GM23338 (cell line): ENCODE data around the gene MPP2. TPM values are rescaled to one million over a fixed set of nuclear protein-coding genes. Genes with fewer than 3 reads are reported as not detected.

ENCODE experiments used
- ATAC-seq: fragments of 200-7000 bp; cut with Tn5 transposase; 3 replicates; pipeline ENCODE4 v1.9.1; 2020
- DNase-seq: peaks from one replicate; pipeline ENCODE4 v3.0.0-alpha.2; 2015; ENCODE audit warnings: low spot score
- H2AFZ ChIP-seq: fragments of 200-600 bp; sonication (generic); 2 replicates; pipeline ENCODE4 v1.8.0; 2016; ENCODE audit warnings: antibody characterized with exemption, mild to moderate bottlenecking, moderate library complexity
- H3F3A ChIP-seq: fragments of 200-600 bp; sonication (generic); replicated peaks from 2 replicates; pipeline ENCODE4 v1.8.0; 2017; ENCODE audit warnings: antibody characterized with exemption, mixed run types, low read depth
- H3K27ac ChIP-seq: fragments of 200-600 bp; sonication (generic); 2 replicates; pipeline ENCODE4 v1.6.1; 2016; ENCODE audit warnings: low read depth
- H3K27me3 ChIP-seq: fragments of 200-600 bp; sonication (generic); 2 replicates; pipeline ENCODE4 v1.8.0; 2016; ENCODE audit warnings: mild to moderate bottlenecking, mixed run types, moderate library complexity; ENCODE audit not compliant: insufficient read depth
- H3K36me3 ChIP-seq: fragments of 200-600 bp; sonication (generic); 2 replicates; pipeline ENCODE4 v1.8.0; 2016; ENCODE audit warnings: mild to moderate bottlenecking; ENCODE audit not compliant: insufficient read depth
- H3K4me1 ChIP-seq: fragments of 200-600 bp; sonication (generic); 2 replicates; pipeline ENCODE4 v1.8.0; 2016; ENCODE audit warnings: mild to moderate bottlenecking, moderate library complexity; ENCODE audit not compliant: insufficient read depth
- H3K4me2 ChIP-seq: fragments of 200-600 bp; sonication (generic); 2 replicates; pipeline ENCODE4 v1.7.1; 2017; ENCODE audit warnings: mixed run types
- H3K4me3 ChIP-seq: fragments of 200-600 bp; sonication (generic); 2 replicates; pipeline ENCODE4 v1.6.1; 2016; ENCODE audit warnings: mixed run types
- H3K79me2 ChIP-seq: fragments of 200-600 bp; sonication (generic); replicated peaks from 2 replicates; pipeline ENCODE4 v1.8.0; 2017; ENCODE audit warnings: mild to moderate bottlenecking; ENCODE audit not compliant: insufficient read depth
- H3K9me2 ChIP-seq: fragments of 200-600 bp; sonication (generic); 2 replicates; pipeline ENCODE4 v1.8.0; 2017; ENCODE audit not compliant: insufficient read depth
- H4K20me1 ChIP-seq: fragments of 200-600 bp; sonication (generic); replicated peaks from 2 replicates; pipeline ENCODE4 v1.8.0; 2017; ENCODE audit warnings: mild to moderate bottlenecking; ENCODE audit not compliant: insufficient read depth
- H3K27ac Mint-ChIP-seq: 2 replicates; pipeline ENCODE4 v1.8.0; 2020; ENCODE audit warnings: inconsistent platforms, mild to moderate bottlenecking, moderate library complexity, mixed read lengths
- H3K27me3 Mint-ChIP-seq: 3 replicates; pipeline ENCODE4 v1.8.0; 2022; ENCODE audit warnings: low read depth, mild to moderate bottlenecking, moderate library complexity, mixed read lengths, inconsistent platforms; ENCODE audit not compliant: insufficient read depth, poor library complexity
- H3K36me3 Mint-ChIP-seq: 3 replicates; pipeline ENCODE4 v1.8.0; 2021; ENCODE audit warnings: low read depth, mild to moderate bottlenecking, inconsistent platforms, moderate library complexity, mixed read lengths
- H3K4me1 Mint-ChIP-seq: 3 replicates; pipeline ENCODE4 v1.8.0; 2020; ENCODE audit warnings: mild to moderate bottlenecking, inconsistent platforms, mixed read lengths
- H3K4me3 Mint-ChIP-seq: 3 replicates; pipeline ENCODE4 v1.8.0; 2021; ENCODE audit warnings: moderate library complexity, mild to moderate bottlenecking, inconsistent platforms, mixed read lengths
- H3K9me3 Mint-ChIP-seq: 3 replicates; pipeline ENCODE4 v1.8.0; 2020; ENCODE audit warnings: moderate library complexity, mild to moderate bottlenecking, inconsistent platforms, mixed read lengths
- CREB1 ChIP-seq: fragments of 250-450 bp; sonication (Bioruptor Pico); IDR thresholded peaks from 2 replicates; pipeline ENCODE4 v1.5.0; 2020; ENCODE audit warnings: low read depth, mild to moderate bottlenecking, moderate library complexity
- CTCF ChIP-seq, 2 experiments: fragments of 200-600 bp in 1 of 2; sonication (generic) in 1 of 2; conservative IDR thresholded peaks; 2 replicates each; pipeline versions ENCODE4 v1.5.1 to v1.6.1; 2016 to 2017; ENCODE audit warnings: antibody characterized with exemption in 2 of 2, low read depth in 2 of 2, mild to moderate bottlenecking in 2 of 2, moderate library complexity in 1 of 2
- ETS1 ChIP-seq: IDR thresholded peaks from 2 replicates; pipeline ENCODE4 v1.6.1; 2016; ENCODE audit warnings: antibody characterized with exemption
- EZH2 ChIP-seq: fragments of 200-600 bp; sonication (generic); IDR thresholded peaks from one replicate; pipeline ENCODE4 v1.8.0; 2017; ENCODE audit warnings: antibody characterized with exemption, mild to moderate bottlenecking, low read depth; ENCODE audit not compliant: unreplicated experiment
- EZH2phosphoT487 ChIP-seq: fragments of 200-600 bp; sonication (generic); IDR thresholded peaks from one replicate; pipeline ENCODE4 v1.8.1; 2018; ENCODE audit warnings: antibody characterized with exemption; ENCODE audit not compliant: unreplicated experiment
- JUNB ChIP-seq: IDR thresholded peaks from one replicate; pipeline ENCODE4 v1.6.1; 2016; ENCODE audit warnings: antibody characterized with exemption; ENCODE audit not compliant: unreplicated experiment
- NANOG ChIP-seq: IDR thresholded peaks from 2 replicates; pipeline ENCODE4 v1.6.1; 2016; ENCODE audit warnings: antibody characterized with exemption, borderline replicate concordance
- POLR2AphosphoS5 ChIP-seq: IDR thresholded peaks from 2 replicates; pipeline ENCODE4 v1.6.1; 2016; ENCODE audit warnings: antibody characterized with exemption, low read depth
- REST ChIP-seq: IDR thresholded peaks from one replicate; pipeline ENCODE4 v1.6.1; 2018; ENCODE audit warnings: antibody characterized with exemption; ENCODE audit not compliant: unreplicated experiment
- ZNF114 ChIP-seq: fragments of 250-450 bp; sonication (Bioruptor Pico); IDR thresholded peaks from 2 replicates; pipeline ENCODE4 v1.5.0; 2020; ENCODE audit warnings: mild to moderate bottlenecking, moderate library complexity
- ZNF331 ChIP-seq: fragments of 250-450 bp; sonication (Bioruptor Pico); IDR thresholded peaks from 2 replicates; pipeline ENCODE4 v1.5.0; 2020; ENCODE audit warnings: low read depth, mild to moderate bottlenecking, moderate library complexity
- polyA plus RNA-seq: library from polyadenylated mRNA; unstranded; fragments of >200 nt; fragmentation: Nextera tagmentation; extraction: Ambion mirVana; gene quantifications from 2 replicates; pipeline ENCODE4 v1.2.1, GENCODE V29; 2016
- total RNA-seq: library from RNA; depleted of rRNA; stranded (reverse); fragments of >200 nt; shearing (Covaris generic); gene quantifications from 2 replicates; pipeline ENCODE4 v1.2.3, GENCODE V29; 2014

Gene MPP2
- total and polyA plus RNA-seq, 2 experiments from 2014 or later = 7.8 to 20.7 TPM

- Histone ChIP-seq H3K27me3 (peaks cover 27% of the 10 kb centered on the region), H2AFZ (no peak overlapping the region), H3F3A (no peaks in the 10 kb centered on the region), H3K4me1 (peaks cover 4% of the 10 kb centered on the region), H3K4me2 (no peak overlapping the region), H4K20me1 (no peaks in the 10 kb centered on the region), H3K27ac (no peak overlapping the region), H3K9me2 (0 out of 2 replicates have a peak, but pooled peaks cover 5% of the 10 kb centered on the region), H3K79me2 (no peaks in the 10 kb centered on the region), H3K36me3 (no peaks in the 10 kb centered on the region), H3K4me3 (no peak overlapping the region)
- H3K27ac Mint-ChIP-seq = no peak overlapping the region
- H3K4me1 Mint-ChIP-seq = peaks cover 3% of the 10 kb centered on the region
- no peak for TF ChIP-seq ZNF331 (CRISPR knock-in tag)
- ATAC-seq (no peak), DNase-seq (no peak)
- H3K9me3 Mint-ChIP-seq = no peaks in the 10 kb centered on the region
- H3K4me3 Mint-ChIP-seq = no peak overlapping the region
- H3K36me3 Mint-ChIP-seq = no peaks in the 10 kb centered on the region; the same call in 2 of the 3 replicates
- peaks cover 23% of the 10 kb centered on the region for H3K27me3 Mint-ChIP-seq
These were observed 25.6 kb upstream of the MPP2 start for GRCh38 chr17:43932923-43933322.

- no peak for DNase-seq
- Histone ChIP-seq H3K79me2 (no peaks in the 10 kb centered on the region), H2AFZ (no peak overlapping the region), H3K4me2 (no peak overlapping the region), H3K9me2 (0 out of 2 replicates have a peak, but pooled peaks cover 5% of the 10 kb centered on the region), H3K27ac (no peak overlapping the region), H3K4me3 (no peak overlapping the region), H3F3A (no peaks in the 10 kb centered on the region), H3K36me3 (no peaks in the 10 kb centered on the region), H3K27me3 (peaks cover 27% of the 10 kb centered on the region), H3K4me1 (peaks cover 6% of the 10 kb centered on the region), H4K20me1 (no peaks in the 10 kb centered on the region)
- peaks cover 8% of the 10 kb centered on the region for H3K4me1 Mint-ChIP-seq
- no peaks in the 10 kb centered on the region; the same call in 2 of the 3 replicates for H3K36me3 Mint-ChIP-seq
- no peak overlapping the region for H3K4me3 Mint-ChIP-seq
- no peak for ATAC-seq
- no peaks in the 10 kb centered on the region for H3K9me3 Mint-ChIP-seq
- peaks cover 23% of the 10 kb centered on the region for H3K27me3 Mint-ChIP-seq
- no peak overlapping the region for H3K27ac Mint-ChIP-seq
- TF ChIP-seq CREB1 (CRISPR knock-in tag) (no peak), ETS1 (no peak), JUNB (no peak), POLR2AphosphoS5 (no peak), EZH2phosphoT487 (no peak), REST (no peak), NANOG (no peak), EZH2 (no peak), CTCF (conservative IDR thresholded peaks at IDR 0.05; ENCODE audit: low read depth in 2 of 2) (no peak), ZNF114 (no peak), ZNF331 (CRISPR knock-in tag) (no peak)
These were observed 25.0 kb upstream of the MPP2 start for GRCh38 chr17:43932357-43932756.
